ENCODE results near the gene FGF18. TPM values are rescaled to one million over a fixed set of nuclear protein-coding genes. Genes with fewer than 3 reads are reported as not detected.
"Not testable (repeated sequence)": the region's sequence is repeated elsewhere in the genome, so short reads cannot be mapped to it uniquely, and the experiment has no call there.

FGF18 gene
- total and polyA plus RNA-seq, 8 donors = 0.13 to 0.97 (median 0.36) TPM

- intact Hi-C loops (cut with DNase I) = no loop called here
- H3K36me3 ChIP-seq = peaks cover 0 to 52% (median 27%) of the 10 kb centered on the region in 3 donors
- no peak for FAIRE-seq
These were observed 18.1 kb upstream of the FGF18 start for GRCh38 chr5:171401167-171401947.

GRCh38 chr5:171402751-171403150 is 16.7 kb upstream of the FGF18 start:
- FAIRE-seq; H3K4me3 ChIP-seq; ATAC-seq; H3K27ac ChIP-seq; H3K4me1 ChIP-seq; intact Hi-C loops (cut with DNase I); H3K9me3 ChIP-seq; DNase-seq; H3K27me3 ChIP-seq: not testable (repeated sequence)
- peaks cover 0 to 51% (median 28%) of the 10 kb centered on the region in 3 donors for H3K36me3 ChIP-seq

More at GRCh38 chr5:171401167-171401947, 18.1 kb upstream of the FGF18 start:
- Histone ChIP-seq H3K4me1 (no peaks in the 10 kb centered on the region), H3K27me3 (no peaks in the 10 kb centered on the region), H3K4me3 (no peak overlapping the region), H3K27ac (no peak overlapping the region), H3K9me3 (no peaks in the 10 kb centered on the region)
- DNase-seq = peak in 1 of 6 donors; percentile 4
- no peak for ATAC-seq
- 97 to 98% methylated on average over 13 of the region's 13 CpGs for WGBS, 2 donors
- TF ChIP-seq, protein P1, sequence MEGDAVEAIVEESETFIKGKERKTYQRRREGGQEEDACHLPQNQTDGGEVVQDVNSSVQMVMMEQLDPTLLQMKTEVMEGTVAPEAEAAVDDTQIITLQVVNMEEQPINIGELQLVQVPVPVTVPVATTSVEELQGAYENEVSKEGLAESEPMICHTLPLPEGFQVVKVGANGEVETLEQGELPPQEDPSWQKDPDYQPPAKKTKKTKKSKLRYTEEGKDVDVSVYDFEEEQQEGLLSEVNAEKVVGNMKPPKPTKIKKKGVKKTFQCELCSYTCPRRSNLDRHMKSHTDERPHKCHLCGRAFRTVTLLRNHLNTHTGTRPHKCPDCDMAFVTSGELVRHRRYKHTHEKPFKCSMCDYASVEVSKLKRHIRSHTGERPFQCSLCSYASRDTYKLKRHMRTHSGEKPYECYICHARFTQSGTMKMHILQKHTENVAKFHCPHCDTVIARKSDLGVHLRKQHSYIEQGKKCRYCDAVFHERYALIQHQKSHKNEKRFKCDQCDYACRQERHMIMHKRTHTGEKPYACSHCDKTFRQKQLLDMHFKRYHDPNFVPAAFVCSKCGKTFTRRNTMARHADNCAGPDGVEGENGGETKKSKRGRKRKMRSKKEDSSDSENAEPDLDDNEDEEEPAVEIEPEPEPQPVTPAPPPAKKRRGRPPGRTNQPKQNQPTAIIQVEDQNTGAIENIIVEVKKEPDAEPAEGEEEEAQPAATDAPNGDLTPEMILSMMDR (IDR thresholded peaks at IDR 0.05) = no peak

GRCh38 chr5:171405615-171406014 is 13.8 kb upstream of the FGF18 start:
- DNase-seq (no peak), ATAC-seq (peak in 2 of 4 donors; percentile 40 to 42), FAIRE-seq (no peak)
- H3K4me3 ChIP-seq = no peak overlapping the region
- H3K9me3 ChIP-seq = no peaks in the 10 kb centered on the region
- intact Hi-C loops (cut with DNase I) = no loop called here
- H3K4me1 ChIP-seq = no peaks in the 10 kb centered on the region
- H3K36me3 ChIP-seq = peaks cover 0 to 56% (median 17%) of the 10 kb centered on the region in 3 donors
- WGBS, 2 donors = 50 to 73% methylated on average over 3 of the region's 3 CpGs
- no peaks in the 10 kb centered on the region for H3K27me3 ChIP-seq
- TF ChIP-seq, protein P1 (IDR thresholded peaks at IDR 0.05) = no peak
- no peak overlapping the region for H3K27ac ChIP-seq

DNA sequence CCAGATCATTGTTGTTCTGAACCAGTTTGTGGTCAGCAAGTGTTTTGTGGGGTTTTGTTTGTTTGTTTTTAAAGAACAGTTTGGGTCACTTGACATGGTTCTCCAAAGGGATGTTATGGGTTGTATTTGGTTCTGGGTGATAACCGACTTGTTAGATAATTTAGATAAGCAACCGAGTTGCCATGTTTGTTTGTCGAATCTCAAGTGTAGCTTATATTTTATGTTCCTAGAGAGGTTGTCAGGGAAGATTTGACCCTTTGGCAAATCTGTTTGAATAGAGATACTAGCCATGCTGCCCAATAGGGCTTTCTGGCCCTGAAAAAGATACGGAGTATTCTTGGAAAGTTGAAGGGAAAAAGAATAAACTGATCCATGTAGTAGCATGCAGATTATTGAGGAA is 12.2 kb upstream of the FGF18 start:
- Histone ChIP-seq H3K27me3 (no peaks in the 10 kb centered on the region), H3K27ac (no peak overlapping the region), H3K4me3 (no peak overlapping the region), H3K9me3 (no peaks in the 10 kb centered on the region), H3K4me1 (no peaks in the 10 kb centered on the region), H3K36me3 (peaks cover 0 to 50% (median 7%) of the 10 kb centered on the region in 3 donors)
- FAIRE-seq = no peak
- DNase-seq = no peak
- WGBS, 2 donors = 61 to 67% methylated on average over 4 of the region's 4 CpGs
- ATAC-seq = no peak
- intact Hi-C loops (cut with DNase I) = no loop called here
- TF ChIP-seq, protein P1 (IDR thresholded peaks at IDR 0.05) = no peak

GRCh38 chr5:171409164-171410136 is 10.0 kb upstream of the FGF18 start:
- Histone ChIP-seq H3K27me3 (no peaks in the 10 kb centered on the region), H3K4me3 (no peak overlapping the region), H3K27ac (no peak overlapping the region), H3K36me3 (peaks cover 0 to 50% (median 7%) of the 10 kb centered on the region in 3 donors), H3K9me3 (no peaks in the 10 kb centered on the region), H3K4me1 (no peaks in the 10 kb centered on the region)
- ATAC-seq (no peak), FAIRE-seq (no peak), DNase-seq (peak in 1 of 6 donors; percentile 7)
- intact Hi-C loops (cut with DNase I) = no loop called here
- TF ChIP-seq, protein P1 (IDR thresholded peaks at IDR 0.05) = no peak
- 87 to 89% methylated on average over 8 of the region's 8 CpGs for WGBS, 2 donors
